Measurements from ENCODE around the gene TPRG1. TPM values are rescaled to one million over a fixed set of nuclear protein-coding genes. Genes with fewer than 3 reads are reported as not detected.

The TPRG1 gene
- total RNA-seq, 2 donors from 2014 or later, result 1.7 to 4.7 TPM

- WGBS, result 18% methylated on average over 5 of the region's 5 CpGs
- Histone ChIP-seq H3K36me3 (no peaks in the 10 kb centered on the region), H3K27ac (peak overlapping the region in 1 of 2 donors; percentile 7), H3K4me1 (replicated peaks) (no peaks in the 10 kb centered on the region), H3K27me3 (replicated peaks; ENCODE audit: insufficient read depth) (no peaks in the 10 kb centered on the region), H3K4me3 (no peak overlapping the region), H3K9me3 (no peaks in the 10 kb centered on the region)
- DNase-seq (ENCODE audit: low spot score), result peak; percentile 15
- no peak for TF ChIP-seq POLR2A (IDR thresholded peaks at IDR 0.05)
- TF ChIP-seq, protein P1, sequence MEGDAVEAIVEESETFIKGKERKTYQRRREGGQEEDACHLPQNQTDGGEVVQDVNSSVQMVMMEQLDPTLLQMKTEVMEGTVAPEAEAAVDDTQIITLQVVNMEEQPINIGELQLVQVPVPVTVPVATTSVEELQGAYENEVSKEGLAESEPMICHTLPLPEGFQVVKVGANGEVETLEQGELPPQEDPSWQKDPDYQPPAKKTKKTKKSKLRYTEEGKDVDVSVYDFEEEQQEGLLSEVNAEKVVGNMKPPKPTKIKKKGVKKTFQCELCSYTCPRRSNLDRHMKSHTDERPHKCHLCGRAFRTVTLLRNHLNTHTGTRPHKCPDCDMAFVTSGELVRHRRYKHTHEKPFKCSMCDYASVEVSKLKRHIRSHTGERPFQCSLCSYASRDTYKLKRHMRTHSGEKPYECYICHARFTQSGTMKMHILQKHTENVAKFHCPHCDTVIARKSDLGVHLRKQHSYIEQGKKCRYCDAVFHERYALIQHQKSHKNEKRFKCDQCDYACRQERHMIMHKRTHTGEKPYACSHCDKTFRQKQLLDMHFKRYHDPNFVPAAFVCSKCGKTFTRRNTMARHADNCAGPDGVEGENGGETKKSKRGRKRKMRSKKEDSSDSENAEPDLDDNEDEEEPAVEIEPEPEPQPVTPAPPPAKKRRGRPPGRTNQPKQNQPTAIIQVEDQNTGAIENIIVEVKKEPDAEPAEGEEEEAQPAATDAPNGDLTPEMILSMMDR (IDR thresholded peaks at IDR 0.05), result no peak
- TF ChIP-seq POLR2AphosphoS5 (IDR thresholded peaks at IDR 0.05), result peak; percentile 8
- intact Hi-C loops (cut with DNase I), result no loop called here
Observed at GRCh38 chr3:189276444-189277219, 104.9 kb downstream of the TPRG1 start.

DNA sequence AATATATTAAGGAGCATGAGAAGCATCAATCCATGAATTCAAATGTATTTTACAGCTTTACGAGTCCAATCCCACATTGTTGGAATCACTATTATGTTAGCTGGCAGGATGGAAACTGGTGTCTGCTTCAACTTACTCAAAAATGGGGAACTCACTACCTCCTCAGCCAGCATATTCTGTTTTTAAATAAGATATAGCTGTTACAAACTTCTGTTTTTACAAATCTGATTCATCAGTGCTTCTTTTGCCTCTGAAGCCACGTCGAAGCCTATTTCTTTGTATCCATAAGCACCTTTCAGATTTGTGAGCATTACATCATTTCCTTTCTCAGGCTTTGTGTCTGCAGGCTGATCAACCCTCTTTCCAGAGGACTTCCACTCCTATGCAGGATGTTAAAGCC is 105.9 kb downstream of the TPRG1 start:
- no peak for DNase-seq (ENCODE audit: low spot score)
- Histone ChIP-seq H3K4me3 (no peak overlapping the region), H3K27me3 (replicated peaks; ENCODE audit: insufficient read depth) (no peaks in the 10 kb centered on the region), H3K27ac (no peak overlapping the region), H3K36me3 (no peaks in the 10 kb centered on the region), H3K9me3 (no peaks in the 10 kb centered on the region), H3K4me1 (replicated peaks) (no peaks in the 10 kb centered on the region)
- 83% methylated on average over 3 of the region's 3 CpGs for WGBS
- intact Hi-C loops (cut with DNase I), result no loop called here
- TF ChIP-seq POLR2AphosphoS5 (IDR thresholded peaks at IDR 0.05), result no peak
- TF ChIP-seq, protein P1 (IDR thresholded peaks at IDR 0.05), result no peak
- no peak for TF ChIP-seq POLR2A (IDR thresholded peaks at IDR 0.05)

- Histone ChIP-seq H3K4me1 (replicated peaks) (no peaks in the 10 kb centered on the region), H3K27ac (no peak overlapping the region), H3K4me3 (no peak overlapping the region), H3K9me3 (no peaks in the 10 kb centered on the region), H3K36me3 (no peaks in the 10 kb centered on the region), H3K27me3 (replicated peaks; ENCODE audit: insufficient read depth) (no peaks in the 10 kb centered on the region)
- no peak for DNase-seq (ENCODE audit: low spot score)
- no peak for TF ChIP-seq POLR2AphosphoS5 (IDR thresholded peaks at IDR 0.05)
- intact Hi-C loops (cut with DNase I), result no loop called here
- 84% methylated on average over 3 of the region's 3 CpGs for WGBS
Observed at GRCh38 chr3:189278221-189278620, 106.5 kb downstream of the TPRG1 start.

DNA sequence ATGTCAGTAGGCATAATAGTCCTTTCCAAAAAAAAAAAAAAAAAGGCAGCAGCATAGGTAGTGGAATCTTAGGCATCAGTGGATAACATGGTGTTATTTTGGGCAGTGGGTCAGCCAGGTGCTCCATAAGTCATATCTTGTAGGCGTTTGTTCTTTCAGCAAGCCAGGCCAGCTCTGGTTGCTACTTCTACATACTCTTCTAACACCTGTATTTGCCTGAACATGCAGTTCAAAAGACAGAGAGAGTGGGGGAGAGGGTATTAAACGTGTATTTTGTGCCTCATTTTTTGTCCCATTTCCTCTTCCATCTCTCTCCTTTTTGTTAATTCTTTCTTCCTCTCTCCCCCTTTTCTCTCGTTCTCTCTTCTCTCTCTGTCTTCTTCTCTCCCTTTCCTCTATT is 110.4 kb downstream of the TPRG1 start:
- intact Hi-C loops (cut with DNase I), result no loop called here
- Histone ChIP-seq H3K9me3 (no peaks in the 10 kb centered on the region), H3K4me1 (replicated peaks) (no peaks in the 10 kb centered on the region), H3K4me3 (no peak overlapping the region), H3K36me3 (no peaks in the 10 kb centered on the region), H3K27me3 (replicated peaks; ENCODE audit: insufficient read depth) (no peaks in the 10 kb centered on the region), H3K27ac (no peak overlapping the region)
- TF ChIP-seq, protein P1 (IDR thresholded peaks at IDR 0.05), result no peak
- TF ChIP-seq POLR2A (IDR thresholded peaks at IDR 0.05) (no peak), POLR2AphosphoS5 (IDR thresholded peaks at IDR 0.05) (no peak)
- 44% methylated on average over 3 of the region's 3 CpGs for WGBS
- DNase-seq (ENCODE audit: low spot score), result no peak

- Histone ChIP-seq H3K4me1 (replicated peaks) (no peaks in the 10 kb centered on the region), H3K27me3 (replicated peaks; ENCODE audit: insufficient read depth) (no peaks in the 10 kb centered on the region), H3K27ac (no peak overlapping the region), H3K36me3 (no peaks in the 10 kb centered on the region), H3K4me3 (no peak overlapping the region), H3K9me3 (no peaks in the 10 kb centered on the region)
- 54% methylated on average over 3 of the region's 3 CpGs for WGBS
- TF ChIP-seq, protein P1 (IDR thresholded peaks at IDR 0.05), result no peak
- TF ChIP-seq POLR2A (IDR thresholded peaks at IDR 0.05) (no peak), POLR2AphosphoS5 (IDR thresholded peaks at IDR 0.05) (no peak)
- intact Hi-C loops (cut with DNase I), result no loop called here
- no peak for DNase-seq (ENCODE audit: low spot score)
Observed at GRCh38 chr3:189282741-189283140, 111.0 kb downstream of the TPRG1 start.

All from prostate gland (tissue), 2 donors.